Right lobe of liver (tissue), 4 donors: Measurements from ENCODE around the gene HEPHL1.

ENCODE experiments used
- CTCF ChIP-seq, 4 donors: fragments of 200-600 bp in 3 of 4; fragments of 450-650 bp in 1 of 4; IDR thresholded peaks; one replicate each; pipeline versions ENCODE4 v1.5.1 to v1.8.0; 2016 to 2022; ENCODE audit warnings: antibody characterized with exemption in 4 of 4, mild to moderate bottlenecking in 2 of 4
- POLR2A ChIP-seq: fragments of 450-650 bp; IDR thresholded peaks from one replicate; pipeline ENCODE4 v1.6.1; 2017; ENCODE audit warnings: antibody characterized with exemption, mild to moderate bottlenecking
- donor health status: DM: no; HTN: no; CAD: no.
- donor health status: DM: no; HTN: no; CAD: no.
- donor health status: DM: no; HTN: yes; CAD: no.

- TF ChIP-seq CTCF (IDR thresholded peaks at IDR 0.05) (no peak), POLR2A (no peak)
These were observed 67.8 kb downstream of the HEPHL1 start for GRCh38 chr11:94088906-94089305.
